Measurements from ENCODE around the gene CLMN.
A peak's percentile ranks its signal among the peaks of the same experiment; 100 is the strongest.
"Not testable (repeated sequence)": the region's sequence is repeated elsewhere in the genome, so short reads cannot be mapped to it uniquely, and the experiment has no call there.

The CLMN gene

DNA sequence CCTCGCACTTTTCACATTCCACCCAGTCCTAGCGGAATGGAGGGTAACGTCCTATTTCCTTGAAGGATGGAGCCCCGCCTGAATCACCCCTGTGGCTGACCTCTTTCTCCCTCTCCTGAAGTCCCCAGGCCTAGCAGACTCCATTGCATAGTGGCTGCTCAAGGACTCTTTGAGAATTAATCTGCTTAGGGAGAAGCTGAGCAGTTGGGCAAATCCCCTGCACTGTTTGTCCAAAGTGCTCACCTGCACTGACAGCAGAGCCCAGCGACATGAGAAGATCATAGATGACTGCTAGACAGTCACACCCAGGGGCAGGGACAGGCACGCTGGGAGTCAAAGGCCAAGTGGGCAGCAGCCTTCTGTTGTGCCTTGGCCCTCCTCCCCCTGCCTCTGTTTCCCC, 124.7 kb downstream of the CLMN start:
- DNase-seq (ENCODE audit: low spot score) = no peak

DNA sequence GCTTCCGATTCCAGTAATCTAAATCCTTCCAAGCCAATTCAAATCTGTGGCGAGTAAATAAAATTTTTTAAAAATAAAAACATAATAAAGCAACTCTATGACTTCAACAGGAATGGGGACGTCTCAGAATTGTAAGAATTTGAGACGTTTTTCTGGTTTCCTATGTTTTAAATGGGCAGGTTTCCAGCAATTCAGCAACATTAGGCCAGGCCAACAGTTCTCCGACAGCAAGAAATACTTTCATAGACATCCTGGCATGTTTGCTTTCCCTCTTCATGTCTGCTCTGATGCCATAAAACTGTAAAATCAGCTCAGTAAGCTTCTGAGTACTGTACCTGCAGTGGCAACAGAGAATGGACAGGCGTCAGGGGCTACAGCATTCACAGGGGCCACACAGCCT, 126.6 kb downstream of the CLMN start:
- no peak for DNase-seq (ENCODE audit: low spot score)

DNA sequence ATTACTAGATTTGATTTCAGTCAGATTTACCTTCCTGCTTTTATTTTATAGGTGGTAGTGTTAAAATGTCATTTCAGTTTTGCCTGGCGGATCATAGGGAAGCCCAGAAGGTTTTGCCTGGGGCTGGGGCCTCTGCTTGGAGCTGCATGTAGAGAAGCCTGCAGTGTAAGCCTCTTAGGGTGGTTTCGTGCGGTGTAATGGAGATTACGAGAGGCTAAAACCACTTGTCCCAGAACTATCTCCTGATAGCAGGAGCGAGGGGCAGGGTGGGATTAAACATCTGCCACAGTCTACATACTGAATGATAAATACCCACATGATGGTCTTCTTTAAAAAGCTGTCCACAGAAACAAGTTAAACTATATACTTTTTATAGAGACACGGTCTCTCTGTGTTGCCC, 127.4 kb downstream of the CLMN start:
- DNase-seq (ENCODE audit: low spot score) = no peak

DNA sequence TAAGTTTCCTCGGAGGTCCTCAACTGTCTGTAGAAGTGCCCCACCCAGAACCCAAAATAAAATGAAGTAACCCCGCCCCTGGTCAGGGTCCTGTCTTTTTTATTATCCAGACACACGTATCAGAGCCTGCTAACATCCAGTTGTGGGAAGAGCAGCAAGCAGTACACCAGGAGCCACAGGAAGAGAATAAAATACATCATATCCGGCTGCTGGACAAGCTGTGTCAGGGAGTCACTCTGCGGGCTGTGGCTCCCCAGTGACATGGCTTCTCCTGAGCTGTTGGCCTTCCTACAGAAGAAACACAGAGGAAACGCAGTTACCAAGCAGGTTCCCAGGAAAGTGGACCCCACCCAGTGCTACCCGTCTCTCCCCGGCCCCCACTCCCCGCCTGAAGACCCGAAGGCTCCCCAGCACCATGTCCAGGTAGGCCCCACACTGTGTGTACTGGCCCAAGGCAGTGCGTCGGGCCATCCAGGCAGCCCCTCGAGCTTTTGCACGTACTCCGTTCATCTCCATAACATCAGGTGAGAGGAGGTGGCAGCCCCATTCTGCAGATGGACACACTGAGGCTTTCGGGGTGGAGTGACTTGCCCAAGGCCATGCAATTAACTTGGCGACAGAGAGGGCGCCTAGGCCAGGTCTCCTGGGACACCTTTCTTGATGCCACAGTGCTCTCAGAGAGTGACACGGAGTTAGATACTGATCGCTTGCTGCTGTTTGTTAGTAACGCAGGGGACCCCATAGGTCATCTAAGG, 128.1 kb downstream of the CLMN start:
- peak; percentile 51 for DNase-seq (ENCODE audit: low spot score)

DNA sequence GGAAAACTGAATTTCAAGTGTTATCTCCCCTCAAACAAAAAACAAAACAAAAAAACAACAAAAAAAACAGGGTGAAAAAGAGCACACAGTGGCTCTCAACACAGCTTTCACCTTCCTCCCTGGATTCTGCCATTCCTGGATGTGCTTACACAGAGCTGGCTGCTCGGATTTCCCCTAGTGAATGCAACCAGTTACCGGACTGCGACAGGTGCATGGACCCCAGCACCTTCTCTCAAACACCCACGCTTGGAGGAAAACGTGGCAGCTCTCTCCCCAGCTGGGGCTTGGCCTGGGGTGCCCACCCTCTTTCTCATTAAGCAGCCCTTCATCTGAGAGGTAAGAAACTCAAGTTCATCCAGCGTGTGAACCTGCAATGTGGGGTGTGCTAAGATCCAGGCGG, 128.9 kb downstream of the CLMN start:
- no peak for DNase-seq (ENCODE audit: low spot score)

DNA sequence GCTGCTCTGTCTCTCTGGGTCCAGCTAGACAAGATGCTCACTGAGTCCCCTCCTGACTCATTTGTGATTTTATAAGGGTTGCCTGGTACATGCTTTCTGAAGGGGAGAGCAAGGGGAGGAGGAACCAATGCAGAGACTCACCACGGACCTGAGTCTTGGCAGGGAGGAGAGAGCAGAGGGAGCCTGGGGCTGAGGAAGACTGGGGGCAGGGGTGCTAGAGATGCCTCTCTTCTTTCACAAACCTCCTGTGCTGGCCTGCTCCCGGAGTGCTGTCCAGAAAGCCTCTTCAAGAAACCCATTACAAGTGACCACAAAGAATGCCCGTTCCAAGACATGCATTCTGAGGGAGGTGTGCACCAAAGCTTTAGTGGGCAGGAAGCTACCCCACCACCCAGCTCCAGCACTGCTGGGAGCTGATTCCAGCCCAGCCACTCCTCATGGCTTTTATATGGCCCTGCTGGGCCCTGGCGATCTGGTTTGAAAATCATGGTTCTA, 129.3 kb downstream of the CLMN start:
- no peak for DNase-seq (ENCODE audit: low spot score)

DNA sequence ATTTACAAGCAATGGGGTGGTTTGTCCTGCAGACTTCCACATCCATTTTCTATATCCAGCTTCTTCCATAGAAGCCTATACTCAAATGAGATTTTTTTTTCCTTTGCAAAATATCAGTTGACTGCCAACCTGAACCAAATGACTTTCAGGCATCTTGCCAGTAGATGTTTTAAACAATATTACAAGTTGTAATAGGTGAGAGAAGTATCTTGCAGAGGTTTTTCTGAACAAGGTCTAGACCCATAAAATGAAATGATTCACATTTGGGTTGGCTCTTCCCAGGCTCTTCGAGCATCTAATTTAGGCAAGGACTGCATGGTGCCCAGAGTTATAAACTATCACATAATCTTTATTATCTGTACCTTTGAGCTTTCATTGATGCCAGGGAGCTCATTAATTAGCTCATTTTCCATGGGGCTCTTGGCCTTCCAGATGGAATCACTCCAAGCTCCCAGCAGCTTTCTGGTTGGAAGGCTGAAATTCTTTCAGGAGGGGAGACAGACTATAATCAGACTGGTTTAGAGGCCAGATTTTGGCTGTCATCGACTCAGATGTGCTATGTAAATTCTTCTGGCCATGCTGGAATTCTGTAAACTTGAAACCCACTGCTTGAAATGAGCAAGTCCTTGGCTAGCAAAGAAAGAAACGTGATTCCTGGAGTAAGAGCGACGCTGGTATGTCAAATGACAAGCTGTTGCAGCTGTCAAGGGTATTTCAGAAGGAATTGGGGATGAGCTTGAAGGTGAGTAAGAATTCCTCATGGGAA, 130.2 kb downstream of the CLMN start:
- no peak for DNase-seq (ENCODE audit: low spot score)

DNA sequence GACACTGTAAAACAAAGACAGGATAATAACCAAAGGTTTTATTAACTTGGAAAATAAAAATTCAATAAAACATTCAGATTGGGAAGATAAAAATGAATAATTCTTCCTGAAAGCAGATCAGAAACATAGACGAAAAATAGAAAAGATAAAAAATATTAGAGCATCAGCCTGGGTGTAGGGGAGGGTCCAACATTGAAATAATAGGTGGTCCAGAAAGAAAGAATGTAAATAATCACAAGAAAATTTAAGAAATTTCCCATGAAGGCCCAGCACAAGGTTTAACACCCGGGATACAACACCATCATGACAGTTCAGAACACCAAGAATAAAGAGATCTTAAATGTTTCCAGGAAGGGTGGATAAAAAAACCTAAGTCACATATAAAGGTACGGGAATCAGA, 131.3 kb downstream of the CLMN start:
- no peak for DNase-seq (ENCODE audit: low spot score)

DNA sequence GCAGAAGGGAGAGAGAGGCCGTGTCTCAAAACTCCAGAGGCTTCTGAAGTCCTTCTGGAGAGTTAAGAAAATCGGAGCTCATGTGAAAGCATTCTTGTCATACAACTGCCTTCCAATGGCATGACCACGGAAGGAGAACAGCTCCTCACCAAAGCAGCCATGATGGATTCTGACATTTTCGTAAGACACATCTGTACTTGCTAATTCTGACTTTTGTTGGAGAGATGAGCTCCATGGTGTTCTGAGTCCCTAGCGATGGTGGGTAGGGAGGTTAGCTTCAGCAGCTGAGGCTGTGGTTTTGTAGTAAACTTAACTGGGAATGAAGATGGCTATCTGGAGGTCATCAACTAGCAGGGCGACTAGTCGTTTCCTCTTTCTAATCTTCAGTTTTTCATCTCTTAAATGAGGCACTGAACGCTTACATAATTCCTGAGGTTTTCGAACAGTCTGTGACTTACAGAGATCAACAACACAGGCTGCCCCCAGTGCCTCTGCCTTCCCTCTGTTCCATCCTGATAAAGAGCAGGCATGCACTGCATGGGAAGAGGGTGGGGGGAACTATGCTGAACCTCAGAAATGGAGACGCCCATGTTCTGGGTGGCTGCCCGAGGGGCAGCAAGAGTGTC, 133.8 kb downstream of the CLMN start:
- no peak for DNase-seq (ENCODE audit: low spot score)

DNA sequence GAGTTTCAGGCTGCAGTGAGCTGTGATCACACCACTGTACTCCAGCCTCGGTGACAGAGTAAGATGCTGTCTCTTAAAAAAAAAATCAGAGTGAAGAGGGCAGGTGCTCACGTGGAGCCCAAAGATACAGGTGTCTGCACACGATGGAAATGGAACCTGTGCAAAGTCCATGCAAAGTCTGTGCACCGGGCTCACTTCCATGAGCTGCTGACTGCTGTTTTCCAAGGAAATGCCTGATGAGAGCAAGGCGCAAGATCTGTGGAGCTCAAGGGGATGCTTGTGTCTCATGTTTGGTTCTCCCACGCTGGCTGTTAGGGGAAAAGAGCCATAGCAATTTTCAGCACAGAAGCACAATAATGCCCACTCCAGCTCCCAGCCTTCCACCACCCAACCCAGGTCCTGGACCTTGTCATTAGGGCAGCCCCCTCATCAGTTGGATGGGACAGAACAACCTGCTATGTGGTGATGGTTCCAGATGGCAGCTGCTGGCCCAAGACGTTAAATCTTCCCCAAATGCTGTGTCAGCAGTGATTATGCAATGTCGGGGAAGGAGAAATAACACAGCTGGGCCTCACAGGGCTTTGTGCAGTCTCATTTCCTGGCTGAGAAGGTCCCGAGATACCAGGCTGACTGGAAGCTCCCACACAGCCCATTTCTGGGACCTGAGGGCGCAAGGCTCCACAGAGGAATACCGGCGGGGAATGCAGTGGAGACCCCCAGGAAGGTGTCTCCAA, 134.5 kb downstream of the CLMN start:
- DNase-seq (ENCODE audit: low spot score) = no peak

DNA sequence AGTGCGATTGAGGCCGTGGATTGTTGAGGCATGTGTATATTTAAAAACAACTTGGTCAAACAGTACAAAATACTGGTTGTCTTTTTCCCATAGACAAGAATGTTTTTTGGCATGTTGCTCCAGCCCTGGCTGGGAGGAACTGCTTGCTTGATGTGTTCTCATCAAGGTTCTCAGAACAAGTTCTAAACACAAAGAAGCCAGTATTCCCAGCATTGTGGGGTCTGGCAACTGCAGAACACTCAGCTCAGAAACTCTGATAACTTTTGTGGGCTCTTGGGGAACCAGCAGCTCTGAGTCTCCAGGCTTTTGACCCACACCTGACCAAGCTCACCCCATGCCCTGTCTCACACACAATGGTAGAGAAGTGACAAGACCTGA, 135.3 kb downstream of the CLMN start:
- no peak for DNase-seq (ENCODE audit: low spot score)

DNA sequence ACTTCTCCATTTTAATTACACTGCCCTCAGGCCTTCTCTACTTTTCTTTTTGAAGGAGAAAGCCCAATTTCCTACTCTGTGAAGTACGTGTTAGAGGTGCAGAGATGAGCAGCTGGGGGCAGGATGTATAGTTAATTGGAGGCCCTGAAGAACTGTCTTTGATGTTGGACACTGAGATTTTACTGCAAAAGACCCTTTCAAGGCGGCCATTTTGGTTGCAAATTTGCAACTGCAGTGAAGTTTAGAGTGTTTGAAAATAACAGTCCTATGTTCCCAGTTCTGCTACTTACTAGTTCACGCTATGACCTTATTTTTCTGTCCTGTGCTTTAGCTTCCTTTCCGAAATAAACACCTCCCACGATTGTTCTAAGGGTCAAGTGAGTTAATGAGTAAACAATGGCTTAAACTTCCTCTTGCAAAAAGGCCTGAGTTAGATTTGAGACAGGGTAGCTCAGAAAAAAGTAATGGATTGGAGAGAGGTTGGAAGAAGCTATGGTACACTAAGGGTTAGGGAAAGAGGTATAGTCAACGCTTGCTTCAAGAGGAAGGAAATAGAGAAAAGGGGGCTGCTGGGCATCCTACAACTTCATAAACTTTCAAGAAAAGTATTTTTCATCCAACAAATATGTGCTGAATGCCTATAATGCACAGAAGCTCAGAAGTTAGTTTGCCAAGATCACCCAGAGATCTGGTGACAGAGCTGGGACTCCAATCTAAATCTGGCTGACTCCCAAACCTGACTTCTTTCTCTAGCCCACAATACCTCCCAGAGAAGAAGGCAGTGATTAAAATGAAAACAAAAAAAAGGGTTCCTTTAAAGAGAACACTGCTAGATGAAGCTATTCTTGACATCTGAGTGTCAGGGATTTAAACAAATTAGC, 135.9 kb downstream of the CLMN start:
- peak; percentile 41 for DNase-seq (ENCODE audit: low spot score)

DNA sequence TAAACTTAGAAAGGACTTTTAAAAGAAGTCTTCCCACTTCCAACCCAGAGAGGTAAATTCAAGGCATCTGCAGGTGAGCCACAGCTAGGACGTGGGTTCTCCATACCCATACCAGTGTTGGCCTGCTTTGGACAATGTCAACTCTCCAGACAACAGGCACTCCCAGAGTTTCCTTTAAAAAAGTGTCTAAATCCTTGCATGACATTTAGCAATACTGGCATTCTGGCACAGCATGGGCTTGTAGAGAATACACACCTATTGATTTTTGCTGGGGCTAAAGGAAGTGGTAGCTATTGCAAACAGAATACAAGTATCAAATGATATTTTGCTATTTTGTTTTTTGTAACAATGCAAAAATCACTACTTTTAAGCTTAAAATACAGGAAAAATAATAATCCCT, 136.6 kb downstream of the CLMN start:
- no peak for DNase-seq (ENCODE audit: low spot score)

DNA sequence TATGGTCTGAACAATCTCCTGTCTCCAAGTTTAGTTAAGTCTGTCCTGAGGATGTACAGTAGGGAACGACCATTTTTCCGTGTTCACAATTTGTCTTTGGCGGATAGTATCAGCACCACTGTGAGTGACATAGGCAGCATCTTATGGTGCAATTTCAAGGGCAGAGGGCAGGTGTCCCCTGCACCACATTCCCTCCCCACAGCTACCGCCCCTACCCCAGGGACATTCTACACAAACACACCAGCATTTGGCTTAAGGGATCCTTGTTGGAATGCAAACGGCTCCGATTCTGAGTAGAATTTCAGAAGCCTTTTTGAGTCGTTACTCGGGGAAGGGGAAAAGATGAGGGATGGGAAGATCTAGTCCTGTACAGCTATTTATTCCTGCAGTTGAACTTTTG, 137.3 kb downstream of the CLMN start:
- no peak for DNase-seq (ENCODE audit: low spot score)

DNA sequence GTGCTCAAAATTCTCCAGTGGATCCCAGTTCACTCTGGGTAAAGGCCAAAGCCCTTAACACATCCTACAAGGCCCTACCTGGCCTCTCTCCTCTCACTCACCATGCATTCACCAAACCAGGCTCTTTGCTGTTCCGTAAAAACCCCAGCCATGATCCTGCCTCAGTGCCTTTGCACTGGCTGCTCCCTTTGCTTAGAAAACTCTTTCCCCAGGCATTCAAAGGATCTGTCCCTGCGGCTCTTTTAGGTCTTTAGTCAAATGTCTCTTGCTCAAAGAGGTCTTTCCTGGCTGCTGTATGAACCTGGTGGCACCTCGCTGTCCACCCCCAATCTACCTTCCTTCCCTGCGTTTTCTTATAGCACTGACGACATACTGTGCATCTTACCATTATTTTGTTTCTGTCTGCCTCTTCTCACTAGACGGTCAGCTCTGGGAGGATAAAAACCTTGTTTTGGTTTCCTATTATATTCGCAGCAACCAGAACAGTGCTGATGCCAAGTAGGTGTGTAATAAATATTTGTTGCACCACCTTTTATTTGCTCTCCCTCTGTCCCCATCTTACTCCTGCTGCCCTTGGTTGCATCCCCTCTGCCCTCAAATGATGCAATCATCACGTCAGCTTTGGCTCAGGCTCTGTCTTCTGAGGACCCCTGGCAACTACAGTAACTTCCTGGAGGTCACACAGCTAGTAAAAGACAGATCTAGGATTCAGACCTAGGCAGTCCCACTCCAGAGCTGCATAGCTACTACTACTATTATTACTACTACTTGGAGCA, 138.6 kb downstream of the CLMN start:
- no peak for DNase-seq (ENCODE audit: low spot score)

DNA sequence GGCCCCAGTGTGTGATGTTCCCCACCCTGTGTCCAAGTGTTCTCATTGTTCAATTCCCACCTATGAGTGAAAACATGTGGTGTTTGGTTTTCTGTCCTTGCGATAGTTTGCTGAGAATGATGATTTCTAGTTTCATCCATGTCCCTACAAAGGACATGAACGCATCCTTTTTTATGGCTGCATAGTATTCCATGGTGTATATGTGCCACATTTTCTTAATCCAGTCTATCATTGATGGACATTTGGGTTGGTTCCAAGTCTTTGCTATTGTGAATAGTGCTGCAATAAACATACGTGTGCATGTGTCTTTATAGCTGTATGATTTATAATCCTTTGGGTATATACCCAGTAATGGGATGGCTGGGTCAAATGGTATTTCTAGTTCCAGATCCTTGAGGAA, 144.0 kb downstream of the CLMN start:
- DNase-seq (ENCODE audit: low spot score) = not testable (repeated sequence)

DNA sequence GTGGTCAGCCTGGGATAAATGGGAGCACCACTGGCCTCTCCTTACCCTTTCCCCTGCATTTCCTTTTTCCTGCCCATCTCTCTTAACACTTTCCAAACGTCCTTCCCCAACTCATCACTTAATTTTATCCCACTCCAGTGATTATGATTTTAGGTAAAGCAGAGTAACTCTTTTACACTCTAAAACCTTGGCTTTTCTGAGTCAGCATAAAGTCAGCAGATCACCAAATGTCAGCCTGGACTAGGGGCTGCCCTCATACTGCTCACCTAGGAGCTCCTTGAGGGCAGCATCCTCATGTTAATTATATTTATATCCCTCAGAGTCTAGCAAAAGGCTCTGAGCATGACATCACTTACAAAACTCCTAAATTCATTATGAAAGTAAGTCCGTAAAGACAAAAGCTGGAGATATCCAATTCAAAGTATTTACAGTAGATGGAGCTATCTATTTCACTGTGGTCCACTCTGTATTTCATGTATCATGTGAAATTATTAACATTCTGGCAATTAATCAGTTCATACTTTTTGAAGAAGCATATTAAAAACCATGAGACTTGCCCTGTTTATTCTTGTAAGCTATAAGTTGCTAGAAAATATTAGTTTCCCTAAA, 145.4 kb downstream of the CLMN start:
- DNase-seq (ENCODE audit: low spot score) = no peak

DNA sequence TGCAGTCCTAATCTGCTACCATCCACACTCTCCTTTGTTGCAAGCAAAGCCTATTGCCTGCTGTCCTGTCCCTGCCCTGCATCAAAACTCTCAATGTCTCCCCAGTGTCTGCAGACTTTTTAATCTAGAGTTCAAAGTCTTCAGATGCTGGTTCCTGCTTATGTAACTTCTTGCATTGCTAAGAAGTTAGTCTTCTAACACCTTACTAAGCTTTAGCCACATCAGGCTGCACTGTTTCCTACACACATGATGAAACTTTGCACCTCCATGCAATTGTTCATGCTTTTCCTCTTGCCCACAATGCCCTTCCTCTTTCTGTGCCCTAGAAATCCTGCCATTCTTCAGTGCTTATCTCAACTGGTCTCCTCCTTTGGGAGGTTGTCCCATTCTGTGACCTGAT, 146.2 kb downstream of the CLMN start:
- no peak for DNase-seq (ENCODE audit: low spot score)

DNA sequence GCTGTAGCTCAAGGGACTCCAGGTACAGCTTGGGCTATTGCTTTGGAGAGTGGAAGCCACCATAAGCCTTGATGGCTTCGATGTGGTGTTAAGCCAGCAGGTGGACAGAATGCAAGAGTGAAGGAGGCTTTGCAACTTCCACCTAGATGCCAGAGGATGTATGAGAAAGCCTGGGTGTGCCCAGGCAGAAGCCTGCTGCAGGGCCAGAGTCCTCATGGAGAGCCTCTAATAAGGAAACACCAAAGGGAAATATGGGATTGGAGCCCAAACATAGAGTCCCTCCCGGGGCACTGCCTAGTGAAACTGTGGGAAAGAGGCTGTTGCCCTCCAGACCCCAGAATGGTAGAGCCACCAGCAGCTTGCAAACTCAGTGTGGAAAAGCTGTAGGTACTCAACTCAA, 152.5 kb downstream of the CLMN start:
- no peak for DNase-seq (ENCODE audit: low spot score)

DNA sequence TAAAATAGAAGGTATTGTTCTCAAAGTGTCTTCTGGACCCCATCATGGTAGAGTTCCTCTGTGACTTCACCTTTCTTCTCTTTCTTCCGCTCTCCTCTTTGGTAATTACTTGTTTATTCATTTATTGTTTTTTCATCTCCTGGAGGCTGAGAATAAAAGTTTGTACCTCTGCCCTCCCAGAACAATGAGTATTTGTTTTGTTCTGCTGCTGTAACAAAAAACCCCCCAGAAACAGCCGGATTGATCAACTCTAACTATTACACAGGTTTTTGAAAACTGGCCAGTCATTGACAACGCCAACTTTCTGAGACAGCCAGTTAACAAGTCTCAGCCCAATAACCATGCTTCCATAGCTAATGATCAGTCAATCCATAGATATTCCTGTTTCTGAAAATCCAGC, 154.2 kb downstream of the CLMN start:
- no peak for DNase-seq (ENCODE audit: low spot score)

All from kidney capillary endothelial cell (primary cell).